SK-N-SH (cell line): ENCODE data around the gene RASGRP4.

ENCODE experiments used
- CTCF ChIP-seq: fragments of 200-600 bp; sonication (generic); IDR thresholded peaks from 2 replicates; pipeline ENCODE4 v1.6.1; 2017; ENCODE audit warnings: antibody characterized with exemption, mild to moderate bottlenecking, moderate library complexity
- ELF1 ChIP-seq: IDR thresholded peaks from 2 replicates; pipeline ENCODE4 v1.4.0; 2012
- EP300 ChIP-seq, 2 experiments: IDR thresholded peaks; 2 replicates each; pipeline versions ENCODE4 v1.4.0 to v1.6.1; 2012; ENCODE audit warnings: borderline replicate concordance in 1 of 2, low read depth in 1 of 2, low read length in 1 of 2
- GABPA ChIP-seq: IDR thresholded peaks from 2 replicates; pipeline ENCODE4 v1.4.0; 2012; ENCODE audit warnings: low read depth, mild to moderate bottlenecking
- MAX ChIP-seq: IDR thresholded peaks from 2 replicates; pipeline ENCODE4 v1.4.0; 2012; ENCODE audit warnings: low read depth
- NFIC ChIP-seq: IDR thresholded peaks from 2 replicates; pipeline ENCODE4 v1.4.0; 2012; ENCODE audit warnings: borderline replicate concordance
- PBX3 ChIP-seq: IDR thresholded peaks from 2 replicates; pipeline ENCODE4; 2012
- RCOR1 ChIP-seq: fragments of 150-350 bp; IDR thresholded peaks from 2 replicates; pipeline ENCODE4 v1.6.1; 2017; ENCODE audit warnings: antibody characterized with exemption, low read length
- RXRA ChIP-seq: IDR thresholded peaks from 2 replicates; pipeline ENCODE4 v1.4.0; 2012; ENCODE audit warnings: low read depth, mild to moderate bottlenecking, borderline replicate concordance
- SMC3 ChIP-seq: IDR thresholded peaks from 2 replicates; pipeline ENCODE4 v1.6.1; 2012; ENCODE audit warnings: low read depth, low read length, improper control_type of control experiment
- TAF1 ChIP-seq: IDR thresholded peaks from 2 replicates; pipeline ENCODE4 v1.6.1; 2012; ENCODE audit warnings: low read depth, mild to moderate bottlenecking, low read length, moderate library complexity, borderline replicate concordance
- TCF12 ChIP-seq: IDR thresholded peaks from 2 replicates; pipeline ENCODE4 v1.4.0; 2012
- USF1 ChIP-seq: IDR thresholded peaks from 2 replicates; pipeline ENCODE4 v1.4.0; 2012; ENCODE audit warnings: low read depth, borderline replicate concordance

- TF ChIP-seq MAX, result no peak
- no peak for TF ChIP-seq CTCF
- TF ChIP-seq SMC3, result no peak
- TF ChIP-seq RCOR1, result no peak
- TF ChIP-seq PBX3, result no peak
- TF ChIP-seq RXRA, result no peak
- no peak for TF ChIP-seq NFIC
- no peak for TF ChIP-seq EP300 (IDR thresholded peaks at IDR 0.05; ENCODE audit: borderline replicate concordance in 1 of 2, low read depth in 1 of 2, low read length in 1 of 2)
- no peak for TF ChIP-seq GABPA
- no peak for TF ChIP-seq ELF1
- no peak for TF ChIP-seq TAF1
- TF ChIP-seq USF1, result no peak
- no peak for TF ChIP-seq TCF12
Measured at GRCh38 chr19:38404858-38405257, 21.2 kb downstream of the RASGRP4 start.
